H9 (cell line): Measurements from ENCODE around the gene SKIC3. TPM values are rescaled to one million over a fixed set of nuclear protein-coding genes. Genes with fewer than 3 reads are reported as not detected.

Experiments
- DNase-seq: peaks from one replicate; pipeline ENCODE4 v3.0.0-alpha.2; 2017
- H2AFZ ChIP-seq: one replicate; pipeline ENCODE4 v1.6.1; 2013; ENCODE audit warnings: mild to moderate bottlenecking, low read length, control low read depth, moderate library complexity
- H2AK5ac ChIP-seq: 2 replicates; pipeline ENCODE4 v1.6.1; 2013; ENCODE audit warnings: low read length, control low read depth, mixed read lengths; ENCODE audit not compliant: insufficient read length
- H2BK120ac ChIP-seq: one replicate; pipeline ENCODE4 v1.6.1; 2013; ENCODE audit warnings: low read depth, mild to moderate bottlenecking, low read length, control low read depth, inconsistent platforms; ENCODE audit not compliant: poor library complexity, severe bottlenecking
- H2BK12ac ChIP-seq: 2 replicates; pipeline ENCODE4 v1.6.1; 2013; ENCODE audit warnings: low read length, control low read depth, mixed read lengths, low read depth; ENCODE audit not compliant: insufficient read length
- H2BK15ac ChIP-seq: 2 replicates; pipeline ENCODE4 v1.6.1; 2013; ENCODE audit warnings: low read depth, low read length, control low read depth
- H2BK20ac ChIP-seq: one replicate; pipeline ENCODE4 v1.6.1; 2013; ENCODE audit warnings: low read depth, mild to moderate bottlenecking, low read length, control low read depth, inconsistent platforms; ENCODE audit not compliant: poor library complexity, severe bottlenecking
- H2BK5ac ChIP-seq: 2 replicates; pipeline ENCODE4 v1.6.1; 2013; ENCODE audit warnings: low read length, control low read depth, mixed read lengths; ENCODE audit not compliant: insufficient read length
- H3K14ac ChIP-seq: 2 replicates; pipeline ENCODE4 v1.6.1; 2013; ENCODE audit warnings: low read length, control low read depth; ENCODE audit not compliant: insufficient read depth
- H3K18ac ChIP-seq: 2 replicates; pipeline ENCODE4 v1.6.1; 2013; ENCODE audit warnings: low read depth, mild to moderate bottlenecking, mixed read lengths, low read length, control low read depth; ENCODE audit not compliant: insufficient read length
- H3K23ac ChIP-seq: 2 replicates; pipeline ENCODE4 v1.6.1; 2013; ENCODE audit warnings: low read length, control low read depth, mixed read lengths, low read depth; ENCODE audit not compliant: insufficient read length
- H3K23me2 ChIP-seq: 2 replicates; pipeline ENCODE4 v1.6.1; 2013; ENCODE audit warnings: low read depth, mild to moderate bottlenecking, mixed read lengths, low read length, control low read depth; ENCODE audit not compliant: insufficient read length, poor library complexity, severe bottlenecking
- H3K27ac ChIP-seq: 2 replicates; pipeline ENCODE4 v1.5.1; 2013; ENCODE audit warnings: low read length, control low read depth, mixed read lengths, low read depth; ENCODE audit not compliant: insufficient read length
- H3K27me3 ChIP-seq: 2 replicates; pipeline ENCODE4 v1.6.1; 2013; ENCODE audit warnings: low read length, control low read depth, inconsistent platforms; ENCODE audit not compliant: insufficient read depth
- H3K4ac ChIP-seq: 2 replicates; pipeline ENCODE4 v1.6.1; 2013; ENCODE audit warnings: low read depth, mild to moderate bottlenecking, control low read depth, inconsistent platforms, low read length, moderate library complexity
- H3K4me1 ChIP-seq: 2 replicates; pipeline ENCODE4 v1.6.1; 2013; ENCODE audit warnings: low read length, control low read depth, inconsistent platforms; ENCODE audit not compliant: insufficient read depth
- H3K4me2 ChIP-seq: 2 replicates; pipeline ENCODE4 v1.6.1; 2013; ENCODE audit warnings: low read length, control low read depth, mixed read lengths; ENCODE audit not compliant: insufficient read length, insufficient read depth
- H3K56ac ChIP-seq: 2 replicates; pipeline ENCODE4 v1.6.1; 2013; ENCODE audit warnings: low read depth, mild to moderate bottlenecking, mixed read lengths, low read length, control low read depth; ENCODE audit not compliant: insufficient read length
- H3K79me1 ChIP-seq: 2 replicates; pipeline ENCODE4 v1.6.1; 2013; ENCODE audit warnings: low read depth, mild to moderate bottlenecking, moderate library complexity, low read length, control low read depth, inconsistent platforms; ENCODE audit not compliant: insufficient read depth, poor library complexity, severe bottlenecking
- H3K79me2 ChIP-seq: 2 replicates; pipeline ENCODE4 v1.6.1; 2013; ENCODE audit warnings: low read length, control low read depth, inconsistent platforms; ENCODE audit not compliant: insufficient read depth
- H3K9ac ChIP-seq: 2 replicates; pipeline ENCODE4 v1.6.1; 2013; ENCODE audit warnings: low read length, control low read depth, mixed read lengths; ENCODE audit not compliant: insufficient read length; ENCODE audit errors: extremely low read depth
- H3K9me3 ChIP-seq: one replicate; pipeline ENCODE4 v1.6.1; 2013; ENCODE audit warnings: low read depth, low read length, inconsistent platforms; ENCODE audit not compliant: control insufficient read depth
- H3T11ph ChIP-seq: one replicate; pipeline ENCODE4 v1.6.1; 2013; ENCODE audit warnings: mild to moderate bottlenecking, low read length, control low read depth, inconsistent platforms
- H4K20me1 ChIP-seq: one replicate; pipeline ENCODE4 v1.6.1; 2013; ENCODE audit not compliant: control insufficient read depth, insufficient read length, insufficient read depth
- H4K5ac ChIP-seq: 2 replicates; pipeline ENCODE4 v1.6.1; 2013; ENCODE audit warnings: low read depth, mild to moderate bottlenecking, mixed read lengths, low read length, control low read depth; ENCODE audit not compliant: insufficient read length
- H4K8ac ChIP-seq: replicated peaks from 2 replicates; pipeline ENCODE4 v1.6.1; 2013; ENCODE audit warnings: low read length, control low read depth, mixed read lengths, low read depth; ENCODE audit not compliant: insufficient read length
- H4K91ac ChIP-seq: 2 replicates; pipeline ENCODE4 v1.6.1; 2013; ENCODE audit warnings: low read depth, mild to moderate bottlenecking, moderate library complexity, mixed read lengths, low read length, control low read depth; ENCODE audit not compliant: insufficient read length
- H3K27ac Mint-ChIP-seq, 3 experiments: 2 replicates in 2 of 3; 3 replicates in 1 of 3; pipeline ENCODE4 v1.8.0; 2020 to 2021; ENCODE audit warnings: mixed read lengths in 3 of 3, mild to moderate bottlenecking in 1 of 3, moderate library complexity in 1 of 3
- H3K27me3 Mint-ChIP-seq: 2 replicates; pipeline ENCODE4 v1.8.0; 2021; ENCODE audit warnings: low read depth, mild to moderate bottlenecking, moderate library complexity, mixed read lengths
- H3K36me3 Mint-ChIP-seq, 3 experiments: 2 replicates in 2 of 3; 3 replicates in 1 of 3; pipeline ENCODE4 v1.8.0; 2020 to 2021; ENCODE audit warnings: low read depth in 3 of 3, mixed read lengths in 3 of 3; ENCODE audit not compliant: insufficient read depth in 1 of 3
- H3K4me1 Mint-ChIP-seq, 2 experiments: 2 replicates each; pipeline ENCODE4 v1.8.0; 2020; ENCODE audit warnings: mixed read lengths in 2 of 2
- H3K4me3 Mint-ChIP-seq, 2 experiments: 2 replicates in 1 of 2; 3 replicates in 1 of 2; pipeline ENCODE4 v1.8.0; 2020 to 2021; ENCODE audit warnings: mild to moderate bottlenecking in 2 of 2, mixed read lengths in 2 of 2, moderate library complexity in 1 of 2
- H3K9me3 Mint-ChIP-seq, 2 experiments: 2 replicates in 1 of 2; 3 replicates in 1 of 2; pipeline ENCODE4 v1.8.0; 2020; ENCODE audit warnings: mild to moderate bottlenecking in 2 of 2, mixed read lengths in 2 of 2, moderate library complexity in 1 of 2
- CTCF ChIP-seq: fragments of 200-600 bp; sonication (generic); conservative IDR thresholded peaks from 3 replicates; pipeline ENCODE4 v1.8.0; 2021; ENCODE audit warnings: antibody characterized with exemption, mild to moderate bottlenecking
- WGBS: extraction: QIAGEN DNeasy Blood & Tissue Kit; methylation state at CpG from one replicate; pipeline ENCODE4 v1.1.7; 2013; ENCODE audit warnings: missing lambda C conversion rate, low lambda C conversion rate, mixed read lengths; ENCODE audit not compliant: insufficient read length; ENCODE audit errors: extremely low coverage; 5-methylcytosine and 5-hydroxymethylcytosine counted together
- total RNA-seq: library from RNA; stranded (reverse); gene quantifications from 2 replicates; pipeline ENCODE4 v1.2.1, GENCODE V29; 2021

Gene SKIC3
- total RNA-seq, 1 experiment from 2014 or later = 64.7 TPM

DNA sequence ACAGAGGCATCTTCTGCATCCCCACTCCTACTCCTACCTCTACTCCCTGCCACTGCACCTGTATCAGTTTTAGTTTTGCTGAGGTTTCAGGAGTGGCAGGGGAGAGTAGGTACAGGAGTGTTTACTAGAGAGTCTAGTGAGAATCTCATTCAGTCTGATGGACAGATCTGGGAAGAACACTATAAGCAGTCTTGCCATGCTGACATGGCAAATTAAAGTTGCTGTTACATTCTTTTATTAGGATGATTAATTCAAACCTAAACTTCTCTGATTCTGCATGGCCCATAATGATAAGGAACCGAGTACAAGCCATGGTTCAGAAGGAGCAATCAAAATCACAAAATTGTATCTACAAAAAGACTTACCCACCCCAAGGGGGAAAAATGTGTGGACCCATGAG, 7.5 kb upstream of the SKIC3 start:
- Mint-ChIP-seq H3K4me1 (no peaks in the 10 kb centered on the region; a peak in 1 of 4 replicates), H3K27ac (no peak overlapping the region)
- H2AFZ ChIP-seq = no peak overlapping the region

More for the DNA sequence above, 7.5 kb upstream of the SKIC3 start:
- no peak overlapping the region for H3K27ac ChIP-seq
- H2BK120ac ChIP-seq = no peak overlapping the region
- H3K23me2 ChIP-seq = no peaks in the 10 kb centered on the region
- H3K79me2 ChIP-seq = no peaks in the 10 kb centered on the region
- no peak overlapping the region for H2BK15ac ChIP-seq
- TF ChIP-seq CTCF = no peak
- H2BK20ac ChIP-seq = no peak overlapping the region
- no peaks in the 10 kb centered on the region for H3K9me3 ChIP-seq
- H4K8ac ChIP-seq = no peak overlapping the region
- Mint-ChIP-seq H3K4me3 (no peak overlapping the region), H3K9me3 (no peaks in the 10 kb centered on the region), H3K27me3 (no peaks in the 10 kb centered on the region), H3K36me3 (peaks cover 0 to 2% (median 0%) of the 10 kb centered on the region in 3 experiments; a peak in 2 of 7 replicates)
- H3K27me3 ChIP-seq = no peaks in the 10 kb centered on the region
- no peak overlapping the region for H2BK12ac ChIP-seq
- H3K9ac ChIP-seq = no peak overlapping the region
- no peak overlapping the region for H2BK5ac ChIP-seq
- H3K79me1 ChIP-seq = no peaks in the 10 kb centered on the region
- H4K91ac ChIP-seq = no peak overlapping the region
- WGBS = no CpG with 5 or more reads among the region's 1 CpG
- no peak overlapping the region for H3K14ac ChIP-seq
- H3K56ac ChIP-seq = no peak overlapping the region
- no peaks in the 10 kb centered on the region for H3K4me1 ChIP-seq
- no peak overlapping the region for H3K4me2 ChIP-seq
- no peaks in the 10 kb centered on the region for H4K20me1 ChIP-seq
- no peak for DNase-seq
- no peak overlapping the region for H3K4ac ChIP-seq
- H2AK5ac ChIP-seq = no peak overlapping the region
- no peak overlapping the region for H3K18ac ChIP-seq
- H3T11ph ChIP-seq = no peak overlapping the region
- H3K23ac ChIP-seq = no peak overlapping the region
- H4K5ac ChIP-seq = no peak overlapping the region
